Epidermal melanocyte (primary cell): ENCODE measurements around the gene VTI1B.
"Not testable (repeated sequence)": the region's sequence is repeated elsewhere in the genome, so short reads cannot be mapped to it uniquely, and the experiment has no call there.

Experiments used
- DNase-seq: peaks from one replicate; pipeline ENCODE4 v3.0.0; 2011; ENCODE audit warnings: low spot score; ENCODE audit not compliant: insufficient read length

VTI1B gene

GRCh38 chr14:67633451-67634147 lies 40.8 kb downstream of the VTI1B start:
- DNase-seq: no peak

- DNase-seq: no peak
These were observed 43.5 kb downstream of the VTI1B start for GRCh38 chr14:67630938-67631337.

GRCh38 chr14:67630186-67630585 lies 44.2 kb downstream of the VTI1B start:
- DNase-seq: no peak

- no peak for DNase-seq
These were observed 46.9 kb downstream of the VTI1B start for GRCh38 chr14:67627519-67627918.

GRCh38 chr14:67626131-67626530 lies 48.3 kb downstream of the VTI1B start:
- DNase-seq: not testable (repeated sequence)

- DNase-seq: no peak
These were observed 51.3 kb downstream of the VTI1B start for GRCh38 chr14:67623114-67623513.

GRCh38 chr14:67622675-67623074 lies 51.8 kb downstream of the VTI1B start:
- peak; percentile 61 for DNase-seq

- peak; percentile 39 for DNase-seq
These were observed 54.1 kb downstream of the VTI1B start for GRCh38 chr14:67620217-67620785.

GRCh38 chr14:67619446-67620216 lies 54.8 kb downstream of the VTI1B start, which contains the start of gene ARG2:
Gene ARG2, plus strand, starts transcription at chr14:67619920. Its CDS starts 58 bp downstream, at chr14:67619978.
- peak; percentile 50 for DNase-seq

- peak; percentile 73 for DNase-seq
These were observed 55.8 kb downstream of the VTI1B start for GRCh38 chr14:67618617-67619063.

- no peak for DNase-seq
These were observed 63.9 kb downstream of the VTI1B start for GRCh38 chr14:67610491-67610890.

GRCh38 chr14:67609642-67610310 lies 64.7 kb downstream of the VTI1B start:
- no peak for DNase-seq

- no peak for DNase-seq
These were observed 66.8 kb downstream of the VTI1B start for GRCh38 chr14:67607646-67608045.

- no peak for DNase-seq
These were observed 71.4 kb downstream of the VTI1B start for GRCh38 chr14:67602995-67603545.

GRCh38 chr14:67602076-67602475 lies 72.4 kb downstream of the VTI1B start:
- no peak for DNase-seq

GRCh38 chr14:67600562-67600974 lies 73.9 kb downstream of the VTI1B start:
- not testable (repeated sequence) for DNase-seq

GRCh38 chr14:67599698-67600561 lies 74.5 kb downstream of the VTI1B start, which contains the start of gene PIGH:
Gene PIGH, minus strand, starts transcription at chr14:67600268. Its CDS starts 65 bp downstream, at chr14:67600203.
- DNase-seq: peak; percentile 83
